Measurements from ENCODE around the gene DNAJC18. TPM values are rescaled to one million over a fixed set of nuclear protein-coding genes. Genes with fewer than 3 reads are reported as not detected.

DNAJC18 gene
- total and polyA plus RNA-seq, 4 donors = 0.66 to 1.8 (median 0.83) TPM

DNA sequence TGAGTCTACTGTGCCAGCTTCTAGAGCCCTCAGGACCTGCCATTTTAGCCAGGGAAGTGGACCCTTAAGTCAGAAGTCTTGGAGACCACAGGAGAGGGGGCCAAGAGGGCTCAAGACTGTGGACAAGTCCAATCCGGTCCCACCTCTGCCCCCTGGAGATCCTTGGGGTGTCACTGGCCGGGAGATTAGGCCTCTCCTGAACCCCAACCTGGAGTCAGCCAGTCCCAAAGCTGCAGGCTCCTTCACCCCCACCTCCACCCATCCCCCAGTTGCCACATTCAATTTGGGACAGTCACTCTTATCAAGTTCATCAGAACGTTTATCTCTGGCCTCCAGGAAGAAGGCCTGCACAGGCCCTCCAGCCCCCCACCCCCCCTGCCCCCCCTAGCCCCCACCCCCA, 56.5 kb downstream of the DNAJC18 start:
- H3K9ac ChIP-seq (ENCODE audit: low read depth in 1 of 2, low read length in 2 of 2) = peak overlapping the region in 1 of 2 donors; percentile 30
- peaks cover 16 to 41% (median 35%) of the 10 kb centered on the region in 4 donors for H3K4me1 ChIP-seq (ENCODE audit: control insufficient read depth in 4 of 4, insufficient read depth in 4 of 4, low read length in 3 of 4)
- no peak for DNase-seq (ENCODE audit: low spot score)
- peaks cover 0 to 12% (median 8%) of the 10 kb centered on the region in 4 donors for H3K36me3 ChIP-seq (ENCODE audit: control insufficient read depth in 4 of 4, insufficient read depth in 3 of 4, low read depth in 1 of 4, low read length in 3 of 4)
- H3K9me3 ChIP-seq (ENCODE audit: control insufficient read depth in 4 of 4, low read length in 3 of 4) = no peaks in the 10 kb centered on the region
- H3K27ac ChIP-seq (ENCODE audit: low read depth in 1 of 2, low read length in 2 of 2) = peak overlapping the region; percentile 29 to 38
- TF ChIP-seq RAD21 (IDR thresholded peaks at IDR 0.05) (no peak), HNF4G (IDR thresholded peaks at IDR 0.05) (no peak), NR2F2 (IDR thresholded peaks at IDR 0.05) (no peak), FOXA1 (IDR thresholded peaks at IDR 0.05) (no peak), EGR1 (IDR thresholded peaks at IDR 0.05; ENCODE audit: low read depth in 2 of 2) (no peak), RXRA (IDR thresholded peaks at IDR 0.05) (no peak), JUND (IDR thresholded peaks at IDR 0.05) (no peak)
- TF ChIP-seq, protein P1, sequence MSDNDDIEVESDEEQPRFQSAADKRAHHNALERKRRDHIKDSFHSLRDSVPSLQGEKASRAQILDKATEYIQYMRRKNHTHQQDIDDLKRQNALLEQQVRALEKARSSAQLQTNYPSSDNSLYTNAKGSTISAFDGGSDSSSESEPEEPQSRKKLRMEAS (IDR thresholded peaks at IDR 0.05) = no peak
- TF ChIP-seq, protein P2, sequence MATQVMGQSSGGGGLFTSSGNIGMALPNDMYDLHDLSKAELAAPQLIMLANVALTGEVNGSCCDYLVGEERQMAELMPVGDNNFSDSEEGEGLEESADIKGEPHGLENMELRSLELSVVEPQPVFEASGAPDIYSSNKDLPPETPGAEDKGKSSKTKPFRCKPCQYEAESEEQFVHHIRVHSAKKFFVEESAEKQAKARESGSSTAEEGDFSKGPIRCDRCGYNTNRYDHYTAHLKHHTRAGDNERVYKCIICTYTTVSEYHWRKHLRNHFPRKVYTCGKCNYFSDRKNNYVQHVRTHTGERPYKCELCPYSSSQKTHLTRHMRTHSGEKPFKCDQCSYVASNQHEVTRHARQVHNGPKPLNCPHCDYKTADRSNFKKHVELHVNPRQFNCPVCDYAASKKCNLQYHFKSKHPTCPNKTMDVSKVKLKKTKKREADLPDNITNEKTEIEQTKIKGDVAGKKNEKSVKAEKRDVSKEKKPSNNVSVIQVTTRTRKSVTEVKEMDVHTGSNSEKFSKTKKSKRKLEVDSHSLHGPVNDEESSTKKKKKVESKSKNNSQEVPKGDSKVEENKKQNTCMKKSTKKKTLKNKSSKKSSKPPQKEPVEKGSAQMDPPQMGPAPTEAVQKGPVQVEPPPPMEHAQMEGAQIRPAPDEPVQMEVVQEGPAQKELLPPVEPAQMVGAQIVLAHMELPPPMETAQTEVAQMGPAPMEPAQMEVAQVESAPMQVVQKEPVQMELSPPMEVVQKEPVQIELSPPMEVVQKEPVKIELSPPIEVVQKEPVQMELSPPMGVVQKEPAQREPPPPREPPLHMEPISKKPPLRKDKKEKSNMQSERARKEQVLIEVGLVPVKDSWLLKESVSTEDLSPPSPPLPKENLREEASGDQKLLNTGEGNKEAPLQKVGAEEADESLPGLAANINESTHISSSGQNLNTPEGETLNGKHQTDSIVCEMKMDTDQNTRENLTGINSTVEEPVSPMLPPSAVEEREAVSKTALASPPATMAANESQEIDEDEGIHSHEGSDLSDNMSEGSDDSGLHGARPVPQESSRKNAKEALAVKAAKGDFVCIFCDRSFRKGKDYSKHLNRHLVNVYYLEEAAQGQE (IDR thresholded peaks at IDR 0.05) = no peak
- H3K4me3 ChIP-seq (ENCODE audit: low read depth in 1 of 3, low read length in 3 of 3) = peak overlapping the region; percentile 19 to 61 (median 59)
- 30% methylated on average over 3 of the region's 3 CpGs for WGBS
- no peaks in the 10 kb centered on the region for H3K27me3 ChIP-seq (ENCODE audit: control insufficient read depth in 4 of 4, insufficient read depth in 4 of 4, low read length in 3 of 4)

DNA sequence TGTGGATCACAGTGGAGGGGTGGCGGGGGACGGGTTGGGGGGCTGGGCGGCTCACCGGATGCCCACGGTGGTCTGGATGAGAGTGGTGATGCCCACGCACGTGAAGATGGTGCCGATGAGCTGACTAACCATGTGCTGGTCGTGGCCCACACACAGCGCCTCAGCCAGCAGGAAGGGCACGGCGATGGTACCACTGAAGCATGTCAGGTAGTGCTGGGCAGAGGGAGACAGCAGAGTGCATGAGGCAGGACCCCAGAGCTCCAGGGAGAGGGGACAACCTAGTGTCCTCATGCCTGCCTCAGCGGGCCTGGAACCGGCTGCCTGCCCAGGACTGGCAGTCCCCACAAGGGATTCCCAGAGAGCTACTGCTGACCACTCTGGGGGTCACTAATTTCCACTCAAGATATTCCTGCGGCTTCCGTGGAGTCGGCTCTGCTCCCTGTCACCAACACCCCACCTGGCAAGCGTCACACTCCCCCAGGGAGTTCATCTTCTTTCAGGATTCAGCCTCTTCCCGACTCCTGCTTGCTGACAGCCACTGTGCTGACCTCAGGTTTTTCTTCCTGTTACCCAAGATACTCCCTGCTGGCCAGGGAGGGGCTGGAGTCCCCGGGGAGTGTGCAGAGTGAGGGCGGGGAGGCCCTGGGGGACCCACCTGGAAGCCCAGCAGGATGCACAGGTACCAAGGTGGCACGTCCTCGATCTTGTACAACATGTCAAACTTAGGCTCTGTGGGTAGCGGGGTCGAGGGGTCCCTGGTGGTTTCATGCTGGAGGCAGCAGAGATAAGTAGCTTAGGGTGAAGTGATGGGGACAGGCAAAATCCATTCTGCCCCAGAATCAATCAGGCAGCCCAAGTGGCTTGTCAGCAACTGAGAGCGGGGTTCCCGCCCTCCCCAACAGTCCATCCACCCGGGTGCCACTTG, 57.2 kb downstream of the DNAJC18 start:
- DNase-seq (ENCODE audit: low spot score) = no peak
- H3K4me3 ChIP-seq (ENCODE audit: low read depth in 1 of 3, low read length in 3 of 3) = peak overlapping the region; percentile 19 to 61 (median 59)
- H3K27ac ChIP-seq (ENCODE audit: low read depth in 1 of 2, low read length in 2 of 2) = peak overlapping the region in 1 of 2 donors; percentile 29
- no peaks in the 10 kb centered on the region for H3K27me3 ChIP-seq (ENCODE audit: control insufficient read depth in 4 of 4, insufficient read depth in 4 of 4, low read length in 3 of 4)
- WGBS = 74% methylated on average over 28 of the region's 28 CpGs
- TF ChIP-seq SP1 (IDR thresholded peaks at IDR 0.05) (no peak), RXRA (IDR thresholded peaks at IDR 0.05) (no peak), FOXA2 (IDR thresholded peaks at IDR 0.05) (no peak), TAF1 (conservative IDR thresholded peaks at IDR 0.05) (no peak)
- TF ChIP-seq, protein P3, sequence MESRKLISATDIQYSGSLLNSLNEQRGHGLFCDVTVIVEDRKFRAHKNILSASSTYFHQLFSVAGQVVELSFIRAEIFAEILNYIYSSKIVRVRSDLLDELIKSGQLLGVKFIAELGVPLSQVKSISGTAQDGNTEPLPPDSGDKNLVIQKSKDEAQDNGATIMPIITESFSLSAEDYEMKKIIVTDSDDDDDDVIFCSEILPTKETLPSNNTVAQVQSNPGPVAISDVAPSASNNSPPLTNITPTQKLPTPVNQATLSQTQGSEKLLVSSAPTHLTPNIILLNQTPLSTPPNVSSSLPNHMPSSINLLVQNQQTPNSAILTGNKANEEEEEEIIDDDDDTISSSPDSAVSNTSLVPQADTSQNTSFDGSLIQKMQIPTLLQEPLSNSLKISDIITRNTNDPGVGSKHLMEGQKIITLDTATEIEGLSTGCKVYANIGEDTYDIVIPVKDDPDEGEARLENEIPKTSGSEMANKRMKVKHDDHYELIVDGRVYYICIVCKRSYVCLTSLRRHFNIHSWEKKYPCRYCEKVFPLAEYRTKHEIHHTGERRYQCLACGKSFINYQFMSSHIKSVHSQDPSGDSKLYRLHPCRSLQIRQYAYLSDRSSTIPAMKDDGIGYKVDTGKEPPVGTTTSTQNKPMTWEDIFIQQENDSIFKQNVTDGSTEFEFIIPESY (IDR thresholded peaks at IDR 0.05) = no peak
- TF ChIP-seq, protein P4, sequence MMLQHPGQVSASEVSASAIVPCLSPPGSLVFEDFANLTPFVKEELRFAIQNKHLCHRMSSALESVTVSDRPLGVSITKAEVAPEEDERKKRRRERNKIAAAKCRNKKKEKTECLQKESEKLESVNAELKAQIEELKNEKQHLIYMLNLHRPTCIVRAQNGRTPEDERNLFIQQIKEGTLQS (IDR thresholded peaks at IDR 0.05) = no peak
- no peaks in the 10 kb centered on the region for H3K9me3 ChIP-seq (ENCODE audit: control insufficient read depth in 4 of 4, low read length in 3 of 4)
- H3K36me3 ChIP-seq (ENCODE audit: control insufficient read depth in 4 of 4, insufficient read depth in 3 of 4, low read depth in 1 of 4, low read length in 3 of 4) = peaks cover 0 to 14% (median 9%) of the 10 kb centered on the region in 4 donors
- H3K9ac ChIP-seq (ENCODE audit: low read depth in 1 of 2, low read length in 2 of 2) = peak overlapping the region in 1 of 2 donors; percentile 30
- H3K4me1 ChIP-seq (ENCODE audit: control insufficient read depth in 4 of 4, insufficient read depth in 4 of 4, low read length in 3 of 4) = peaks cover 16 to 41% (median 35%) of the 10 kb centered on the region in 4 donors

Measured in liver (tissue), 9 donors.